ENCODE data around the gene IFI27.
A peak's percentile ranks its signal among the peaks of the same experiment; 100 is the strongest.
"Not testable (repeated sequence)": the region's sequence is repeated elsewhere in the genome, so short reads cannot be mapped to it uniquely, and the experiment has no call there.

Gene IFI27

GRCh38 chr14:94126800-94127199 is 16.3 kb downstream of the IFI27 start:
- DNase-seq: no peak

- DNase-seq: no peak
These were observed 16.8 kb downstream of the IFI27 start for GRCh38 chr14:94127330-94127729.

GRCh38 chr14:94128216-94128839 is 17.8 kb downstream of the IFI27 start:
- DNase-seq: no peak

GRCh38 chr14:94129111-94129757 is 18.7 kb downstream of the IFI27 start, which contains the start of gene IFI27L2:
TSS of gene IFI27L2 (minus strand) at chr14:94129604. CDS start at chr14:94129564, 40 bp downstream.
- peak; percentile 79 for DNase-seq

GRCh38 chr14:94129758-94130414 is 19.4 kb downstream of the IFI27 start:
- peak; percentile 27 for DNase-seq

- peak; percentile 85 for DNase-seq
These were observed 21.9 kb downstream of the IFI27 start for GRCh38 chr14:94132285-94132887.

GRCh38 chr14:94135476-94135875 is 24.9 kb downstream of the IFI27 start:
- DNase-seq: no peak

GRCh38 chr14:94136575-94137331 is 26.2 kb downstream of the IFI27 start:
- peak; percentile 88 for DNase-seq

GRCh38 chr14:94138251-94138650 is 27.7 kb downstream of the IFI27 start:
- no peak for DNase-seq

GRCh38 chr14:94139006-94139405 is 28.5 kb downstream of the IFI27 start:
- no peak for DNase-seq

GRCh38 chr14:94139421-94139820 is 28.9 kb downstream of the IFI27 start:
- no peak for DNase-seq

GRCh38 chr14:94142247-94142646 is 31.7 kb downstream of the IFI27 start:
- no peak for DNase-seq

GRCh38 chr14:94142836-94143235 is 32.3 kb downstream of the IFI27 start:
- DNase-seq: no peak

- DNase-seq: peak; percentile 30
These were observed 32.7 kb downstream of the IFI27 start for GRCh38 chr14:94143239-94143638.

- DNase-seq: no peak
These were observed 33.2 kb downstream of the IFI27 start for GRCh38 chr14:94143711-94144110.

GRCh38 chr14:94144765-94145164 is 34.2 kb downstream of the IFI27 start:
- no peak for DNase-seq

GRCh38 chr14:94145902-94146527 is 35.5 kb downstream of the IFI27 start:
- DNase-seq: no peak

- DNase-seq: no peak
These were observed 42.1 kb downstream of the IFI27 start for GRCh38 chr14:94152676-94153075.

GRCh38 chr14:94153750-94154342 is 43.3 kb downstream of the IFI27 start:
- no peak for DNase-seq

- DNase-seq: not testable (repeated sequence)
These were observed 45.6 kb downstream of the IFI27 start for GRCh38 chr14:94156143-94156542.

GRCh38 chr14:94157197-94157596 is 46.7 kb downstream of the IFI27 start:
- no peak for DNase-seq
